Measurements from ENCODE around the gene CCDC192.
A peak's percentile ranks its signal among the peaks of the same experiment; 100 is the strongest.
"Not testable (repeated sequence)": the region's sequence is repeated elsewhere in the genome, so short reads cannot be mapped to it uniquely, and the experiment has no call there.

The CCDC192 gene, protein sequence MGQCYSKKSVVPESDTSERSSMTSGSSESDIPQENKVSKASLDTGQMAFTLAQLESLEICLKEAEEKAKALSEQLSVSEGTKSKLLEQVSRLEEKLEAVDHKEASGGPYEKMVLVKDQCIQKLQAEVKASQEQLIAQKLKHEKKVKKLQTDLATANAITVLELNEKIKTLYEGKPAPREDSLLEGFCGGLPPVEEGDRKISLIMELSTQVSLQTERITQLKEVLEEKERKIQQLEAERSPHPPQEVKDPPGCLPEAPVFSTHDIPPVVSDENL

DNA sequence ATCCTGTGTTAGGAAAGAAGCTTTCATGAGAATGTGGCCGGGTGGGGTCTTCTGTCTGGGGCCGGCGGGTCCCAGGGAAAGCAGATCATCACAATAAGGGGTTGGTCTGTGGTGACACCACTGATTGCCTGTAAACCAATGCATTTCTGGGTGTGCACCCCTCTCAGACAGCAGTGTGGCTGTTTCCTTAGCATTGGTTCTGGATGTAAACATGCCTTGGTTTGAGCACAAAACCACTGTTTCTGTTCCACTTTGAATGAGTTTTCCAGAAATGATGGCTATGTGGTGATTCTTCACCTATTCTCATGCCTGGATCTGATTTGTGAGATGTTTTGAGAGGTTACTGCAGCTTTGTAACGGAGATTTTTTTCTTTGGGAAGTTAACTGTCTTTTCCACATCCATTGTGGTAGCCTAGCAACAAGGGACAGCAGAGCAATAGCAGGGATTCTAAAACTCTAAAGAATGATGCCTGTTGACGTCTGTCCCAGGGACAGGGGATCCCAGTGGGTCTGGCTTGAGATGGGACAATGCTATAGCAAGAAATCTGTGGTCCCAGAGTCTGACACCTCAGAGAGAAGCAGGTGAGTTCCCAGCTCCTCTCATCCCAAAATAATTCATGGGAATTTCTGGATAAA, at the start of gene CCDC192:
CCDC192 (plus strand) TSS at position 466 of the 636 bp plus-strand sequence; CDS start at position 521, 55 bp downstream.
- no peak for DNase-seq

DNA sequence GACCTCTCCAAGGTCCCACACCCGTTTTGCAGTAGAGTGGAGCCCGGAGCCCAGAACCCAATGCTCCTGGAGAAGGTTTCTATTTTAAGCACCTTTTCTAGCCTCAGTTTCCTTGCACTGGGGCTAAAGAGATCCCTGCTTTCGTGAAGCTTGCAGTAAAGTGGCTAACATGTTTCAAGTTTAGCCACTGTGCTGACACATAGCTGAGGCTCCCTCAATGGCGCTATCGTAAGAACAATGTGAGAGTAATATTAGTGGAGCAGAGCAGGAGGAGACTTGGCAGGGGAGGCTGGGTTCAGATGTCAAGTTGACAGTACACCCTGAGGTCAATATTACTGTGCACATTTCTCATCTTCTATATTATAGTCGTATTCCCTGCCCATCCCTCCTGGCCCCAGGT, 46.4 kb upstream of the CCDC192 start:
- DNase-seq = no peak

DNA sequence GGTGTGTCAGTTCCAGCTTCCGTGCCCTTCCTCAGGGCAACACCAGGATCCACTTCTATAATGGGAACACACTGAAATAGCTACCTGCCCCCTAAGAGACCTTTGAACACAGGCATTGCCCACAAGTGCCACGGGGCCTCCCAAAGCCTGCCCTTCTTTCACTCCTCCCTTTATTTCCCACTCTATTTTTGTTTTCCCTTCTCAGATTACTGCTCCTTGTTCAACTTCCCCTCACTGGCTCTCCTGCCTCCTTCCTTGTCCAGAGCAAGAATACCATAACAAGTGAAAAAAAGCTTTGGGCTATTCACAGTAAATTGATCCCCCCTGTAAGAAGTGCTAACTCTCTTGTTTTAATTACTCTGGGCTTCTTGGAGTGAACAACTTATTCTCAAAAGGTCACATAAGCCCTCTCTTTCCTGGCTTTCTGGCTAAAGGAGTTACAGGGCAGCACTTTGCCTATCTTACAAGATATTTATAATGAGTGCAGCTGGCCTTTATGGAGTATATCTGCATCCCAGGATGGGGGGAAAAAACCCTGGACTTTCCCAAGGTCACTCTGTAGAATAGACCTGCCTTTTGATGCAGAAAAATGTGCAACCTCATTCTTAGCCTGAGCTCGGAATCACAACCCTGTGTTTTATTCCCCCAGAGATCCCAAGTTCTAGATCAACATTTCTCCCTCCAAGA, 43.0 kb upstream of the CCDC192 start:
- DNase-seq = no peak

DNA sequence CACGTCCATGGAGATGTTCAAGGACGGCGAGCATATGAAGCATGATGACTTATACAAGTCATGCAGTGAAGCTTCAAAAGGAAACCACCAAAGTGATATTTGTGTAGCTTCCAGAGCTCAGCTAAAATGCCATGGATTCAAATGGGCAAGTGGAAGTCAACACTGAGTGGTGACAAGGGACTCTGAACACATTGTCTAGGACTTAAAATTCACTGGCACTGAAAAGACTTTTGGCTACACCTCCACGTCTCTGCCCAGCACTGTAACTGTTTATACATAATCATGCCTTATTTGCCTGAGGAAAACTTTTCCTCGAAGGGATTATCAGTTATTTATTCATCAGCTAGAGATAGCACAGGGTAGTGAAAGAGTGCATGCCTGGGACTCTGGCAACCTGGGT, 39.1 kb upstream of the CCDC192 start:
- DNase-seq = no peak

DNA sequence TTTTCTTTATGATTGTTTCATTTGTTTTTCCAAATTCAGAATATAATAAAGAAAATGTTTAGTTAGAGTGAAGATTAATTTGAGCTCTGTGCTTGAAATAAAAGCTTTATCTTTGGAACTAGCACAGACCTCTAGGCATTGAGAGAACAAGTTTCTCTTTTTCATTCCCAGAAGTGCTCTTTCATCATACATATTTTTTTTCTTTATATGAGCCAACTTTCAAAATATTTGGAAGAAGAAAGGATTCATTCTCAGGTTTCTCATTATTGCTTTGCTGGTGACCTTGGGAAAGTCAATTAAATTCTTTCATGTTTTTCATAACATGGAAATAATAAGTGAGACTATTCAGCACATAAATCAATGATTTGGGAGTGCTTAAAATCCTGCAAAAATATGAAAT, 37.5 kb upstream of the CCDC192 start:
- DNase-seq = no peak

DNA sequence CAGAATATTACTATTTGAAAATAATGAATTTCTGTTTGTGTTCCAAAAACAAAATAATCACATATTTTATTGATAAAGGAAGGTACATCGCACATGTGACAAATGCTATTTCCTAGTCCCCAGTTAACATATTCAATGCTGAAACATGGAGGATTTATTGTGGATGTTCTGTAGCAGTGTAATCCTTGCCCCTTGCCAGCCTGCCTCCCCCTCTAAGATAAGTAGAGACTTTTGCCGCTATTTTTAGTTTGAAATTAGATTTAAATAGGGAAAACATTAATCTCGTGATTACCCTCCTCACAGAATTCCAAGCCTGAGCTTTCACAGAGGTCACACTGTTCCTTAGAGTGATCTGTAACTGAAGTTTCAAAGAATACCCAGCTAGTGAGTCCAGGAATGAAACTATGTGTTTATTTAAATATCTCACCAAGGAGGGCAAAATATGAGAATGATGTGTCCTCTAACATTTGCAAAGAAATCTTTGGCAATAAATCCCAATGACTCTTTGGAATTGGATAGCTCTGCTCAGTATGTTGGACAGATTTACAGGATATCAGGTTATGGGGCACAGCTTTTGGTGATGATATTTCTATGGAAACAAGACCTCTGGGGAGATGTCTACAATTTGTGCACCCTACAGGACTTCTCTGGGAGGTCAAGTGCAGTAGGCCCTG, 37.0 kb upstream of the CCDC192 start:
- DNase-seq = peak; percentile 69

DNA sequence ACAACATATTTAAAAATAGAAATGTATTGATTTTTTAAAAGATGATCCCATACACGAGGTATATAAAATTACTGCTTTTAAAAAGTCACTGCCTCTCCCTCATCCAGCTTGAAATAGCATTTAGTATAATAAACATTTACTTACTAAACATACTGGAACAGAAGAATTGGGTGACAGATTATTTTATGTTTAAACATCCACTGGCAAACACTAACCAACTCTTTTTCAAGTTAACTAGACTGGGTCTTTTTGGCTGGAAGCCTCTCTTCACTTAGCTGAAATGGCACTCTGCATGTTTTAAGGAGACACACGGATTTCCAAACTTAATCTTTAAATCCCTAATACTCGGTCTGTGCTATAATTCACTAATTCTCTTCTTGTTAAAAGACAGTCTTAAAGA, 35.3 kb upstream of the CCDC192 start:
- peak; percentile 66 for DNase-seq

DNA sequence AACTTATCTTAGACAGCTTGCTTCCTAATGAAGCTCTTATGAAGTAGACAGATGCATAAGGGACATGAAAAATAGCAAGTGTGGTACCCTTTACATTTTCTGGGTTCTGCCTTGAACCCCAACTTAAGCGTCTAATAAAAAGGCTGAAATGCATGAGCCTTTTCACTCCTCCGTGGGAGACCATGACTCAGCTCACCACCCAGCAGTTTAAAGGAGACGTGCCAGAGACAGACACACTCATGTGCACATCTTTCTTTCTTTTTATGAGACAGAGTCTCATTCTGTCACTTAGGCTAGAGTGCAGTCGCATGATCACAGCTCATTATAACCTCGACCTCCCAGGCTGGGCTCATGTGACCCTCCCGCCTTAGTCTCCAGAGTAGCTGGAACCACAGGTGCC, 32.0 kb upstream of the CCDC192 start:
- no peak for DNase-seq

DNA sequence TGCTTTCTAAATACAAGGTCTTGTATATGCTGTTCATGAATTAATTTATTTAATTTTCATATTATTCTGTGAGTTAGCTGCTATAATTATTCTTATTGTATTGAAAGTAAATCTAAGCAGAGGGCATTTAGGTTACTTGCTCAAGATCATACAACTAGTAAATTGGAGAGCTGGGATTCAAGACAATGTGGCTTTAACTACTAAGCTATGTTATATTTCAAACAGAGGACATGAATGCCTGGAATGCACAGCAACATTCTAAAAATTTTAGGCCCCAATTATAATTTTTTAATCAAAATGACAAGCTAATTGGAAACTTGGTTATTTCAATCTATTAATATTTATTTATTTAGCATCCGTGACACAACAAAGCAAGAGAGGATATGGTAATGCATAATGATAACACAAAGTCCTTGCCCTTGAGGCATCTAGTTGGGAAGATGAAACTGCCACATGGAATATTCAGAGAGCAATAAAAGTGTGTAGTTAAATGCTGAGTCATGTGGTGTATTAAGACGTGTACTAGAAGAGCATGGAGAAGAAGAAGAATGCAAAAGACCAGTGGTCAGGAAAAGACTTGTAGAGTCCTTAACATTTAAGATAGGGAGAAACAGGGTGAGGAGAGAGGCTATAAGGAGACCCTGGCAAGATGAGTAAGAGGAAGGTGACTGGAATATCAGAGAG, 29.9 kb upstream of the CCDC192 start:
- no peak for DNase-seq

DNA sequence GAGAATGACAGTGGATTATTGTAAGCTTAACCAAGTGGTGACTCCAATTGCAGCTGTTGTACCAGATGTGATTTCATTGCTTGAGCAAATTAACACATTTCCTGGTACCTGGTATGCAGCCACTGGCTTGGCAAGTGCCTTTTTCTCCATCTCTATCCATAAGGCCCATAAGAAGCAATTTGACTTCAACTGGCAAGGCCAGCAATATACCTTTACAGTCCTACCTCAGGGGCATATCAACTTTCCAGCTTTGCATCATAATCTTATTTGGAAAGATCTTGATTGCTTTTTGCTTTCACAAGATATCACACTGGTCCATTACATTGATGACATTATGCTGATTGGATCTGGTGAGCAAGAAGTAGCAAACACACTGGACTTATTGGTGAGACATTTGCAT, 26.2 kb upstream of the CCDC192 start:
- DNase-seq = peak; percentile 74

DNA sequence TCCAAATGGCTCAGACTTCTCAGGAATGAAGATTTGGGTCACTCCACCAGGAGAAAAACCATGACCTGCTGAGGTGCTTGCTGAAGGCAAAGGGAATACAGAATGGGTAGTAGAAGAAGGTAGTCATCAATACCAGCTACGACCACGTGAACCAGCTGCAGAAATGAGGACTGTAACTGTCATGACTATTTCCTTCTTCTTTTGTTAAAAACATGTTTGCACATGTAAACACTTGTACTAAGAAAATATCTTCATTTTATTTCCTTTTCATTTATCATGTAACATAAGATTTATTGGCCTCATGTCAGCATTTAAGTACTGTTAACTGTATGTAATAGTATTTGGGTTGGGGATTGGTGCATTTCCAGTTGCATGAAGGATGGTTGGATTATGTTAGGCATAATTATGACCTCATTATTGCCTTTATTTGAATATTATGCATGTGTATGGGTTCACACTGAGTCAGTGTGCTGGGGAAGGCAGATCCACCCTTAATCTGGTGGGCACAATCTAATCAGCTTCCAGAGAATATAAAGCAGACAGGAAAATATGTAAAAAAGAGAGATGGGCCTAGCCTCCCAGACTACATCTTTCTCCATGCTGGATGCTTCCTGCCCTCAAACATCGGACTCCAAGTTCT, 23.4 kb upstream of the CCDC192 start:
- not testable (repeated sequence) for DNase-seq

DNA sequence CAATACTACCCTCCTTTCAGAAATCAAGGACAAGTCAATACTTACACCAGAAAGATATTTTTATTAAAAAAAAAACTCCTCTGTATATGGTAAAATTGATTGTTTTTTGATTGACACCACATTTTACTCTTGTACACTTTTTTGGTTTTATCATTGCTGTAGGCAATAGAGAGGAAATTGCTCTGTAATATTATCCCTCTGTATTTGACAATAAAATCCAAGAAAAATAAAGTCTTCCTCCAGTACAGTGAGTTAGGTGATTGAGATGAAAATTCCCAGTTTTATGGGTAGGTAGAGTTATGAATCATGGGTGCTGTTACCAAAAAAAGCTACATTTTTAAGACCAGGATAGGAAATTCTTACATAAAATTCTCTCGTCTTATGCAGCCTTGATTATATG, 22.6 kb upstream of the CCDC192 start:
- DNase-seq = no peak

DNA sequence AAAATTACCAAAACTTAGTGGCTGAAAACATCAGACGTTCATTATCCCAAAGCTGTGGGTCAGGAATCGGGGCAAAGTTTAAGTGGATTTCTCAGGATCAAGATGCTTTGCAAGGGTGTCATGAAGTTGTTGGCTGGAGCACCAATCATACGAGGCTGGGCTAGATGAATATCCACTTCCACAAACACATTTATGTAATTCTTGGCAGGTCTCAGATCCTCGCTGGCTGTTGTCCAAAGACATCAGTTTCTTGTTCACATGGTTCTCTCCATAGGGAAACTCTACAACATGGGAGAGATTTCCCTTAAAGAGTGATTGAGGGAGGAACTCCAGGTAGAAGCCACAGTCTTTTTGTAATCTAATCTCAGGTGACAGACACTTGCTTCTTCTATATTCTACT, 20.2 kb upstream of the CCDC192 start:
- DNase-seq = no peak

DNA sequence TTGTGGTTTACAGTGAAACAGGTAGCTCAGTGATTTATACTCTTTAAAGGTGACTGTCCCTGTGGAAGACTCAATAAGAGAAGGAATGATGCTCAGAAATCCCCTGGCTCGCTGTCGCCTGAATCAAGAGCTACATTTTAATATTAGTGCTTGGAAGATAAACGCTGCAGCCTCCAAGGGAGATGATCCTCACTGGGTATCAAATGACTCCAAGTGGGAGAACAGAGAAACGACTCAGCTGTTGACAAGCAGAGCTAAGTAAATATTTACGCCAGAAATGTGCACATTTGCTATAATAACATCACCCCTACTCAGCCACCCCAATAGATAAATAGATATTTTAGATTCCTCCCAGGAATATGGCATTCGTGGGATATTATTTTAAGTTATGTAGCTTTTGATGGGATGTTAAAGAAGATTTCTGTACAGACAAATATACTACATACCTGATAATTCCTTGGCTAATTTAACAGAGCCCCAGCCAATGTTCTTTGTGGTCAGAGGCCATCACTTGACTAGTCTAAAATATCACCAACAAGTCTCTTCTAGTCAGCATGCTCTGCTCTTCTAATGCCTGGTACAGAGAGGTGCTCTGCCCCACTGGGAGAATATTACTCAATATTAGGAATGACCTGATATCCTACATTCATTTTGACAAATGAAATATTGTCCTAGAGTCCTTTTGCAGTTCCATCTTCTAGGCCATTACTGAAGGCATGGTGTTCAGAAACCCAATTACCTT, 18.3 kb upstream of the CCDC192 start:
- peak; percentile 6 for DNase-seq

DNA sequence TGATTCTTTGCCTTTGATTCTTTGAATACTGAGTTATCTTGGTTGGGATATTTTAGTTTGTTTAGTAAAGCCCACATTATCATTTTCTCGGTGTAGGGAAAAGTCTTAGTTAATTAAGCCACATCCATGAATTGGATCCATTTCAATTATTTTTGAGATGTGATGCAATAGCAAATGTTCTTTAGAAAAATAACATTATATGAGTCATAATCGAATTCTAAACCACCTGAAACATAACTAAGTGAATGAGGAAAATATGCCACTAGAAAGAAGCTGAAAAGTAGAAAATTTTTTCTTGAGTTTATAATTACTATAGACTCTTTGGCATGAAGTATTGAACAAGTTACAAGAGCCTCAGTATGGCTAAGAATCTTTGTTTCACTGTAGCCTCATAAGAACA, 17.5 kb upstream of the CCDC192 start:
- DNase-seq = no peak

DNA sequence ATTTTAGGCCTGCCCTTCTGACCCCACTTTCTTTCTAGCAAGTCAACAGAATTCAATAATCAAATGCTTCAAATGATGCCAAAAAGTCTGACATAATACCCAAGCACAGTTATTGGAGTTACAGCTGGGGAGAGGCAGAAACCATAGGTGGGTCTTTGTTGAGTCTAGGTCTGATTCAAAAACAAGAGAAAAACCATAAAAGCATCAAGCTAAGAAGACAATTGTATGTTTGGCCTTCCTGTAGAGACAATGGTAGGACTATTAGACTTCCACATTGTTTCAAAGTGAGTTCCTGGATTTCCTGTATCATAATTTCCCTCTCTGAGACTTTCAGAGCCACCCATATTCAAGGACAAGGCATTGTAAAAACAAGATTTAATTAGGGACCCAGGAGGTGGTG, 16.8 kb upstream of the CCDC192 start:
- DNase-seq = no peak

DNA sequence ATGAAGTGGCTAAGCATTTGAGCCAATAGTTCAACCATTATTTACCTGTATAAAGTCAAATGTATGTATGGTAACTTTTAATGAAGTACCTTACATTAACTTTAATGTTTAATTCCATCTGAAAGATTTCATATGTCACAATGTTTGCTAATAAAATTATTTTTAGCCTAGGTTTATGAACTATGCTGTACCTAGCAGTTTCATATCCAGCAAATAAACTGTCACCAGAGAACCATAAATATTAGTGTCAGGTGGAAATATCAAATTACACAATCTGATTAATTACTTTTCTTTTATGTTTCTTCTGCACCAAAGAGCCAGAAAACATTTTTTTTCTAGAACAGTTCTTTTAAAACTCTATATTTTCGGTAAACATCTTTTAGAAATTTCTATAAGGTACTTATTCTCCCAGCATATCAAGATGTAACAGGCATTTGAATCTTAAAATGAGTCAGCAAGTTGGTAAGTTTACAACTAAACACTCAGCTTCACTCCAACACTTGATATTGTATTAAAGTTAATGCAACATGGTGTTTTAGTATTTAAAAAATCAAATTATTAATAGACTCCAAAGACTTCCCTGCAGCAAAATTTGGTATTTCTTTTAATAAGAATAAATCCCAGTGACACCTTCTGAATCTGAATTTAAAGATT, 8.5 kb upstream of the CCDC192 start:
- DNase-seq = no peak

DNA sequence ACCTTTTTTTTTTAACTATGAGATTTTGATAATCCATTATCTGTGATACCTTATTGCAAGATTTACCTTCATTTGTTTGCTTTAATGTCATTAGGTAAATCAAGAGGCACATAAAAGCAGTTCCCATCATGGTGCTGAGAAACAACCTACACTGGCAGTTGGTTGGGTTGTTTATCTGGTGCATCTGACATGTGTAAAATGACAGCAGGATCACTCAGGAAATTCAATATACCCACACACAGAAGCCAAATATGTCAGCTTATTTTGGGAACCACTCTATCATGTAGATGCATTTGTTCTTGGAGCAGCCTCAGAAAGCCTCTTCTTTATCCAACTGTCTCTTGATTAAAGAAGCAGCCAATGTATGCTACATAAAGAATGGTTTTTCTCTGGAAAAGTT, 7.8 kb upstream of the CCDC192 start:
- DNase-seq = peak; percentile 6

DNA sequence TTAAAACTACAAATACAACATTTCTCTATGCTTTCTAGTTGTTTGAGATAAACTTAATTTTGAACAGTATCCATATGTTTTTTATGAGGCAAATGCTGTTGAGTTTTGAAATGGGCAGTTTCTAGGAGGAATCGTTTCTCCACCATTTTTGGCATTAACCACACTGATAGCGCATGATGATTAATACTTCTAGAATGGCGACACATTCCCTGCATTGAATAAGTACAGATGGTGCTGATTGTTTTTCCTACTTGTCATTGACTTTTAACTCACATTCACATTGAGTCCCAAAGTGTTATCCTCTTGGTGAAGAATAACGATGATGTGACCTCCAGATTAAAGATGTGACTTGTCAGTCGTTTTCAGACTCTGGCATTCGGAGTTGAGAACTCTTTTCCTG, 6.5 kb upstream of the CCDC192 start:
- DNase-seq = no peak

DNA sequence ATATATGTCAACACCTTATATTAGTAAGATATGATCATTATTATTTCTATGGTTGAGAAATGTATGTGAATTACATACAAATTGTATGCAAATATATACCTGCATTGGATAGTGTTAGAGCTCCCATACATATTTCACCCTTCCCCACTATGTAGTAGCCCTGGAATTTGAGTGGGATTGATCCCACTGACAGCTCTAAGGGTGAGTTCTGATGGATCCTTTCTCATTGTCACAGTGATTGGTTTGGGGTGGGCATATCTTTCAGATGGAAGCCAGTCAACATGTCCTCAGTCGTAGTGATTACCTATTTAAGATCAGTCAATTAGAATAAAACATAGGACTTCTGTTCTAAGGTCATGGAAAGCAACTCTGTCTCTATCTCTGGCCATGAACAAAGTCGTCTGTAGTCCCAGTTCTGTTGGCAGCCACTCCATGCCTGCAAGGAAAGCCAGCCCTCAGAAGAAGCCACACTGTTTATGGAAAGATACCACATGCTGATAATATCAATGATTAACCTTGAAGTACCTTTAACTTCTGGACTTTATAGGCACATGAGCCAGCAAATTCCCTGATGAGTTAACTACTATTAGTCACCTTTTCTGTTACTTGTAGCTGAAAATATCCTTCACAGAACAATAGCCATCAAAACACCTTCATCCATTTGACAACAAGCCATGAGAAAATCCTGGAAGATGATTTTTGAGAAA, 5.1 kb upstream of the CCDC192 start:
- no peak for DNase-seq

DNA sequence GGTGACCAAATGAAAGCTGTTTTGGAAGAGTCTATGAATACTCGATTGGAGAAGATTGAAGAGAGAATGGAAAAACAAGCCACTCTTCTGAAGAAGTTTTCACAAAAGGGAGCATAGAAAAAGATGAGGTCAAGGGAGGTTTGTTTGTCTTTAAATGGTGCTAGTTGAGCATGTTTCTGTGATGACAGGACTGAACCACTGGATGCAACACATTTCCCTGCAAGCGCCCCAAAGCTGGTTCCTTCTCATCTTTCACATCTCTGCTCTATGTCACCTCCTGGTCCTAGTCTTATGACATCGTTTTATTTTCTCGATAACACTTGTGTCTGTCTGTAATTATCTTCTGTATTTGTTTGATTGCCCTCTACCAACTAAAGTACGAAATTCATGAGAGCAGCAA, 3.8 kb upstream of the CCDC192 start:
- no peak for DNase-seq

Data from NCI-H82 (cell line).